Anterior cingulate cortex (tissue), 58 donors: Measurements from ENCODE around the gene GLDC.

Source experiments
- DNase-seq, 58 donors: peaks; one replicate each; lab custom pipeline; 2025; lab: John Stamatoyannopoulos, UW

The GLDC gene

DNA sequence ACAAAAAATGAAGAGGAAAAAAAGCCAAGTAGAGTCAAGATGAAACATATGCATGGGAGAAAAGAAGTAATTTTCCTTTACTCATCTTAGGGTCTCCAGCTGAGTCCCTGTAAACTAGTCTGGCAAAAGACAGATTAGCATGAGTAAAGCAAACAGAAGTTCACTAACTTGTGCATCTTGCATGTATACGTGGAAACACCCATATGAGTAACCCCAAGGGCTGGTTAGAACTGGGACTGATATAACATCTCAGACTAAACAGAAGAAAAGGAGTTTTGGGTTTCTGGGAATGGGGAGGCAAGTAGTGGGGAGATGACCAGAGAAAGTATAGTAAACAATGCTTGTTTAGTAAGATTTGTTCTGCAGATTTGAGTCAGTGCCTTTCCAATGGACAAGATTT, 20.1 kb upstream of the GLDC start:
- no peak for DNase-seq

- no peak for DNase-seq
These were observed 18.7 kb upstream of the GLDC start for GRCh38 chr9:6664204-6664680.

DNA sequence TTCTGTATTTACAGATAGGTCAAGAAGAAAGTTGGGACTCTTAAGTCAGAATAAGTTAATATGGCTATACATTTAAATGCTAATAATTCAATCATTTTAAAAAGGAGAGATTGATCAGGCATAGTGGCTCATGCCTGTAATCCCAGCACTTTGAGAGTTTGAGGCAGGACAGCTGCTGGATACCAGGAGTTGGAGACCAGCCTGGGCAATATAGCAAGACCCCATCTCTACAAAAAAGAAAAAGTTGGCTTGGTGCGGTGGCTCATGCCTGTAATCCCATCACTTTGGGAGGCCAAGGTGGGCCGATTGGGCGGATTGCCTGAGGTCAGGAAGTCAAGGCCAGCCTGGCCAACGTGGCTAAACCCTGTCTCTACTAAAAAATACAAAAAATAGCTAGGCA, 15.0 kb upstream of the GLDC start:
- DNase-seq: no peak

- DNase-seq: no peak
These were observed 13.3 kb upstream of the GLDC start for GRCh38 chr9:6658628-6659353.

GRCh38 chr9:6656614-6657300, 11.2 kb upstream of the GLDC start:
- DNase-seq: no peak

GRCh38 chr9:6655036-6655435, 9.5 kb upstream of the GLDC start:
- DNase-seq: no peak

DNA sequence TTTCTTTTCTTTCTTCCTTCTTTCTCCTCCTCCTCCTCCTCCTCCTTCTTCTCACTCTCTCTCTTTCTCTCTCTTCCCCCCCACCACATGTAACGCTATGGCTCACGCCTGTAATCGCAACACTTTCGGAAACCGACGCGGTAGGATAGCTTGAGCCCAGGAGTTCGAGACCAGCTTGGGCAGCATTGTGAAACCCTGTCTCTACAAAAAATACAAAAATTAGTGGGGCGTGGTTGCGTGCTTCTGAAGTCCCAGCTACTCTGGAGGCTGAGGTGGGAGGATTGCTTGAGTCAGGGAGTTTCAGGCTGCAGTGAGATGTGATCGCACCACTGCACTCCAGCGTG, 736 bp upstream of the GLDC start:
- no peak for DNase-seq

GRCh38 chr9:6645105-6645354, 499 bp downstream of the GLDC start:
- peak in 7 of 58 donors; percentile 4 to 50 (median 10) for DNase-seq

GRCh38 chr9:6644346-6645104, 1.0 kb downstream of the GLDC start:
- peak in 1 of 58 donors; percentile 4 for DNase-seq

- no peak for DNase-seq
These were observed 3.6 kb downstream of the GLDC start for GRCh38 chr9:6641961-6642360.

GRCh38 chr9:6641561-6641960, 4.0 kb downstream of the GLDC start:
- no peak for DNase-seq

DNA sequence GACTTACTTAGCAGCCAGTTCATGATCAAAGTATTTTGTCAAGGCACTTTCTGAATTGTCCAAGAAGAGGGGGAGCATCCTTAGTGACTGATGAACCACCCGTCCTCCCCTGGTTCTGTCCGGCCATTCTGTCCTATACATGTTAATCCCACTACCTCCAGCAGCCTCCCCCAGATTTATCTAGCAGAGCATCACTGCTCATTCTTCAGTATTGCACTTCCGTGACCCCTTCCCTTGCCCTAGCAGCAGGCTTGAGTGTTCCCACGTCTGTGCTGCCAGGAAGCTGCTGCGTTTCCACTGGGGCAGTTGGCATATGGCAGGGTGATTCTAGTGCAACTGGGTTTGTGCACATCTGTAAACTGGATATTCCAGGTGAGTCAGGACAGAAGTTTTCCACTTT, 4.5 kb downstream of the GLDC start:
- DNase-seq: no peak

- peak in 2 of 58 donors; percentile 4 to 27 for DNase-seq
These were observed 5.1 kb downstream of the GLDC start for GRCh38 chr9:6640268-6641051.

DNA sequence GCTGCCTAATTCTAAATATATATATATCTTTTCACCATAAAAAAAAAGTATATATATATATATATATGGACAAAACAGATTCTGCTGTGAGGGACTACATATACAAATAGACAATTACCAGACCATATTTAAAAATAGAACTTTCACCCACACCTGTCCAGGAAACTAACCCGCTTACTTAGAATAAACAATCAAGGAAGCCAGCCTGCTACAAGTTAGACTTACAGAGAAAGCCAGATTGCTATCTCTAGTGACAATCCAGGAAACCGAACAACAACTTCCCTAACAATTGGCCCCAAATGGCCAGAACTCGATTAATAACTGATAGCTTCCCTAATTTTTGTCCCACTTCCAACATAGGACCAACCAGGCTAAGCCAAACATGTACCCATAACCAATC, 5.9 kb downstream of the GLDC start:
- DNase-seq: no peak

GRCh38 chr9:6634444-6634843, 11.1 kb downstream of the GLDC start:
- no peak for DNase-seq

- DNase-seq: no peak
These were observed 12.2 kb downstream of the GLDC start for GRCh38 chr9:6633378-6633777.

- DNase-seq: no peak
These were observed 12.9 kb downstream of the GLDC start for GRCh38 chr9:6632516-6633183.

GRCh38 chr9:6631207-6631512, 14.4 kb downstream of the GLDC start:
- no peak for DNase-seq

DNA sequence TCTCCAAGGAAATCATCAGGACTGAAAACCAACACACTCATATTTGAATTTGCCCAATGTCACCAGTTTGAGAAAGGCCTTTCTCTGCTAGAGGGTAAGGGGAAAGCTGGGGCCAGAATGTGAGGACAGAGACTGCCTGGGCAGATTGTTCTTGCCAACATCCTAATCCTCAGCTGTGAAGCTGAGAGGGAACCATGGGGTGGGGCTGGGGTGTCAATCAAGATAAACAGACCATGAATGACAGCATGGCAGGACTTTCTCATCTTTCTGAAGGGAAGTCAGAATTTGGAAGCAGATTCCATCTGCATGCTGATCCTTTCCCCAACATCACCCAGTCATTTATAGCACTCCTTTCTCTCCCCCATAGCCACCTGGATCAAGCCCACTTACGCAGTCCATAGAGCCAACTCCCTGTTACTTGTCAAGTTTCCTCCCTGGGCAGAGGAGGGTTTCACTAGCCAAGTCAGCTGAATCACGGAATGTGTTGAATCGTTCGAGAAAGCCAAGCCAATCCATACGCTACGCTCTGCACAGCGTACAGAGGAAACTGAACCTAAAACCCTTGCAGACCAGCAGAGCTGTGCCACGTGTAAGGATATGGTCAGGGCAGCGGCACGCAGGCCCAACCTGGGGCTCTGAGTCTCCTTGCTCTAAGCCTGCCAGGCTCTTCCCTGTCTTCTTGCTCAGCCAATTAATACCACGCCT, 14.9 kb downstream of the GLDC start:
- peak in 5 of 58 donors; percentile 9 to 39 (median 28) for DNase-seq

DNA sequence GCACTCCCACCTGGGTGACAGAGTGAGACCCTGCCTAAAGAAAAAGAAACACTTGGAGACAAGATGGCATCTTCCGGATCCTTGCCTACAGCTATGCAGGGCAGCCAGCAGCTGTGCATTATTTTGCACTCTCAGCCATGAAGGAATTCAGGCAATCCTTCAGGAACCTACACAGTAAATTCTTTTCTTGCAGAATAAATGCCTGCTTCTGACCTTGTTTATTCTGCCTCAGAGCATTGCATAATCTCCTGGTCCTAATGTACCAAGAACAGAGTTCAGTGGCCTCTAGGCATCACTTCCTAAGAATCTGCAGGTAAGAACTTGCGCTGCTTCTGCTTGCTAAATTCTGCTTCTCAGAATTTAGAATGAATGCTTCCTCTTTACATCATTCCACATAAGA, 16.8 kb downstream of the GLDC start:
- DNase-seq: no peak
